Panc1 (cell line): Measurements from ENCODE around the gene LRP1B. TPM values are rescaled to one million over a fixed set of nuclear protein-coding genes. Genes with fewer than 3 reads are reported as not detected.
A peak's percentile ranks its signal among the peaks of the same experiment; 100 is the strongest.

ENCODE experiments used
- ATAC-seq: fragments of 200-7000 bp; cut with Tn5 transposase; 2 replicates; pipeline ENCODE4 v1.9.1; 2020; ENCODE audit warnings: mild to moderate bottlenecking, moderate library complexity
- BruUV-seq: library from RNA; stranded (reverse); fragments of 400-500 nt; replicated peaks from 2 replicates; lab custom pipeline; 2021; lab: Mats Ljungman, UMichigan
- CTCF ChIA-PET: fragments of 300-600 bp; sonication (Branson Sonifier 250); formaldehyde crosslinking; loops from one replicate; lab custom pipeline; 2022; ENCODE audit warnings: antibody characterized with exemption; lab: Charles Lee
- POLR2A ChIA-PET: fragments of 300-600 bp; sonication (Branson Sonifier 250); formaldehyde crosslinking; loops from one replicate; lab custom pipeline; 2022; ENCODE audit warnings: antibody characterized with exemption; lab: Charles Lee
- DNase-seq: peaks from one replicate; pipeline ENCODE4 v3.0.0-alpha.2; 2010; ENCODE audit warnings: low read depth, low spot score
- H3K27ac ChIP-seq: 2 replicates; pipeline ENCODE4 v1.5.1; 2011; ENCODE audit warnings: mild to moderate bottlenecking, low read length, inconsistent platforms
- H3K27me3 ChIP-seq: fragments of 200-500 bp; sonication (Bioruptor generic); 2 replicates; pipeline ENCODE4 v1.6.0; 2014; ENCODE audit warnings: low read length, inconsistent platforms; ENCODE audit not compliant: control insufficient read depth, insufficient read depth
- H3K36me3 ChIP-seq: fragments of 200-500 bp; sonication (Bioruptor generic); 2 replicates; pipeline ENCODE4 v1.5.1; 2014; ENCODE audit warnings: inconsistent platforms, mild to moderate bottlenecking, low read length, moderate library complexity; ENCODE audit not compliant: control insufficient read depth, insufficient read depth
- H3K4me1 ChIP-seq: 2 replicates; pipeline ENCODE4 v1.5.1; 2011; ENCODE audit warnings: inconsistent platforms, mild to moderate bottlenecking, low read length, moderate library complexity; ENCODE audit not compliant: control insufficient read depth, insufficient read depth
- H3K4me3 ChIP-seq, 2 experiments: 2 replicates each; pipeline ENCODE4 v1.5.1; 2011 to 2012; ENCODE audit warnings: low read depth in 2 of 2, low read length in 2 of 2, mild to moderate bottlenecking in 2 of 2, inconsistent platforms in 1 of 2, moderate library complexity in 1 of 2
- H3K9me3 ChIP-seq: fragments of 200-500 bp; sonication (Bioruptor generic); 2 replicates; pipeline ENCODE4 v1.5.1; 2014; ENCODE audit warnings: low read depth, mild to moderate bottlenecking, inconsistent platforms, low read length, moderate library complexity; ENCODE audit not compliant: control insufficient read depth, insufficient read depth
- CTCF ChIP-seq: fragments of 450-650 bp; IDR thresholded peaks from 2 replicates; pipeline ENCODE4 v1.5.1; 2017; ENCODE audit warnings: mild to moderate bottlenecking
- POLR2AphosphoS5 ChIP-seq: IDR thresholded peaks from 2 replicates; pipeline ENCODE4 v1.6.1; 2012; ENCODE audit warnings: mild to moderate bottlenecking, low read depth, low read length, moderate library complexity
- REST ChIP-seq, 2 experiments: IDR thresholded peaks; 2 replicates each; pipeline ENCODE4 v1.6.1; 2011 to 2012; ENCODE audit warnings: low read depth in 2 of 2, control low read depth in 1 of 2, low read length in 1 of 2, mild to moderate bottlenecking in 1 of 2, moderate library complexity in 1 of 2; ENCODE audit not compliant: insufficient read depth in 1 of 2
- SIN3A ChIP-seq: IDR thresholded peaks from 2 replicates; pipeline ENCODE4 v1.6.1; 2012; ENCODE audit warnings: low read depth, mild to moderate bottlenecking, low read length, moderate library complexity, borderline replicate concordance; ENCODE audit not compliant: insufficient read depth
- in situ Hi-C: cut with HindIII; loops from 2 replicates; pipeline ENCODE4 v1.10.0; 2016; ENCODE audit warnings: low sequenced_read_pairs, low pct_unique_long_range_greater_than_20kb
- intact Hi-C: fragments of 100-400 bp; cut with micrococcal nuclease; formaldehyde crosslinking; loops from one replicate; pipeline ENCODE4 v1.10.0; 2022; ENCODE audit not compliant: unreplicated experiment
- total RNA-seq: library from RNA; stranded (reverse); gene quantifications from one replicate; pipeline ENCODE4 v1.2.1, GENCODE V29; 2021; ENCODE audit not compliant: unreplicated experiment

The LRP1B gene
- total RNA-seq, 1 experiment from 2014 or later, result 0.54 TPM

GRCh38 chr2:140589273-140589672 is 1541.5 kb downstream of the LRP1B start:
- no peaks in the 10 kb centered on the region for H3K27me3 ChIP-seq
- ChIA-PET POLR2A (no interaction called here), CTCF (no interaction called here)
- no TSS peak for BruUV-seq
- H3K9me3 ChIP-seq, result no peaks in the 10 kb centered on the region
- intact Hi-C loops, result no loop called here
- in situ Hi-C loops, result no loop called here
- H3K27ac ChIP-seq, result no peak overlapping the region
- no peaks in the 10 kb centered on the region for H3K4me1 ChIP-seq
- DNase-seq, result no peak
- no peak overlapping the region for H3K4me3 ChIP-seq
- TF ChIP-seq CTCF (no peak), REST (IDR thresholded peaks at IDR 0.05; ENCODE audit: insufficient read depth in 1 of 2, low read depth in 2 of 2, low read length in 1 of 2) (no peak), POLR2AphosphoS5 (no peak)
- H3K36me3 ChIP-seq, result no peaks in the 10 kb centered on the region
- ATAC-seq, result no peak

GRCh38 chr2:140586379-140586778 is 1544.4 kb downstream of the LRP1B start:
- DNase-seq (peak; percentile 36), ATAC-seq (peak; percentile 66; the same call in 1 of the 2 replicates)
- no peaks in the 10 kb centered on the region for H3K4me1 ChIP-seq
- H3K27ac ChIP-seq, result no peak overlapping the region
- H3K36me3 ChIP-seq, result no peaks in the 10 kb centered on the region
- H3K4me3 ChIP-seq, result no peak overlapping the region
- POLR2A ChIA-PET, result no interaction called here
- in situ Hi-C loops (no loop called here), intact Hi-C loops (no loop called here)
- BruUV-seq, result no TSS peak
- no peaks in the 10 kb centered on the region for H3K9me3 ChIP-seq
- no peaks in the 10 kb centered on the region for H3K27me3 ChIP-seq
- TF ChIP-seq POLR2AphosphoS5, result no peak
- TF ChIP-seq CTCF, result peak; percentile 67
- CTCF ChIA-PET, result interaction anchor here (0.6 kb wide), 2 partner anchors 121 to 746 kb away, joined by 3 read pairs; no protein-coding TSS in a partner anchor

GRCh38 chr2:140585016-140585415 is 1545.8 kb downstream of the LRP1B start:
- intact Hi-C loops (no loop called here), in situ Hi-C loops (no loop called here)

More at GRCh38 chr2:140585016-140585415, 1545.8 kb downstream of the LRP1B start:
- BruUV-seq, result no TSS peak
- TF ChIP-seq SIN3A, result no peak
- ChIA-PET POLR2A (no interaction called here), CTCF (no interaction called here)
- ATAC-seq, result no peak
- H3K36me3 ChIP-seq, result no peaks in the 10 kb centered on the region
- no peaks in the 10 kb centered on the region for H3K4me1 ChIP-seq
- DNase-seq, result no peak
- H3K27me3 ChIP-seq, result no peaks in the 10 kb centered on the region
- no peaks in the 10 kb centered on the region for H3K9me3 ChIP-seq
- H3K27ac ChIP-seq, result no peak overlapping the region
- no peak overlapping the region for H3K4me3 ChIP-seq
